Brain microvascular endothelial cell (primary cell): ENCODE results near the gene CACNA1S.

Source experiments
- DNase-seq: peaks from one replicate; pipeline ENCODE4 v3.0.0-alpha.2; 2020
- H3K27ac ChIP-seq: fragments of 250-450 bp; sonication (Bioruptor Pico); 2 replicates; pipeline ENCODE4 v1.5.1; 2020; ENCODE audit warnings: mild to moderate bottlenecking, moderate library complexity
- H3K27me3 ChIP-seq: fragments of 250-450 bp; sonication (Bioruptor Pico); replicated peaks from 2 replicates; pipeline ENCODE4 v1.5.1; 2020; ENCODE audit warnings: mild to moderate bottlenecking
- H3K36me3 ChIP-seq: fragments of 250-450 bp; sonication (Bioruptor Pico); replicated peaks from 2 replicates; pipeline ENCODE4 v1.5.1; 2020; ENCODE audit warnings: mild to moderate bottlenecking
- H3K4me3 ChIP-seq: 2 replicates; pipeline ENCODE4 v1.5.1; 2011; ENCODE audit warnings: low read depth, mild to moderate bottlenecking, control low read depth, low read length, moderate library complexity
- CTCF ChIP-seq: IDR thresholded peaks from 2 replicates; pipeline ENCODE4 v1.5.1; 2011; ENCODE audit warnings: low read depth, mild to moderate bottlenecking, moderate library complexity, low read length, control low read depth, inconsistent platforms; ENCODE audit errors: missing control alignments
- in situ Hi-C: cut with HindIII; loops from 2 replicates; pipeline ENCODE4 v1.10.0; 2017; ENCODE audit warnings: low sequenced_read_pairs, low pct_ligation_motif_present

CACNA1S gene

GRCh38 chr1:201134405-201134804, 22.2 kb upstream of the CACNA1S start:
- in situ Hi-C loops: no loop called here
- Histone ChIP-seq H3K27me3 (no peaks in the 10 kb centered on the region), H3K27ac (no peak overlapping the region), H3K4me3 (no peak overlapping the region), H3K36me3 (peaks cover 12% of the 10 kb centered on the region)
- no peak for TF ChIP-seq CTCF
- DNase-seq: no peak

GRCh38 chr1:201131398-201131797, 19.2 kb upstream of the CACNA1S start:
- DNase-seq: no peak
- no peaks in the 10 kb centered on the region for H3K27me3 ChIP-seq
- in situ Hi-C loops: no loop called here
- no peak for TF ChIP-seq CTCF
- no peak overlapping the region for H3K4me3 ChIP-seq
- H3K36me3 ChIP-seq: peaks cover 12% of the 10 kb centered on the region
- H3K27ac ChIP-seq: no peak overlapping the region

- in situ Hi-C loops: no loop called here
- no peak for TF ChIP-seq CTCF
- peaks cover 8% of the 10 kb centered on the region for H3K27me3 ChIP-seq
- no peak overlapping the region for H3K4me3 ChIP-seq
- H3K36me3 ChIP-seq: no peaks in the 10 kb centered on the region
- no peak for DNase-seq
- H3K27ac ChIP-seq: no peak overlapping the region
Measured at GRCh38 chr1:201128962-201129361, 16.7 kb upstream of the CACNA1S start.

GRCh38 chr1:201128476-201128875, 16.2 kb upstream of the CACNA1S start:
- in situ Hi-C loops: no loop called here
- H3K27ac ChIP-seq: no peak overlapping the region
- H3K4me3 ChIP-seq: no peak overlapping the region
- H3K36me3 ChIP-seq: no peaks in the 10 kb centered on the region
- TF ChIP-seq CTCF: no peak
- DNase-seq: no peak
- peaks cover 12% of the 10 kb centered on the region for H3K27me3 ChIP-seq

- no peak overlapping the region for H3K4me3 ChIP-seq
- TF ChIP-seq CTCF: peak; percentile 23
- H3K27me3 ChIP-seq: peaks cover 17% of the 10 kb centered on the region
- H3K36me3 ChIP-seq: no peaks in the 10 kb centered on the region
- in situ Hi-C loops: no loop called here
- peak; percentile 79 for DNase-seq
- H3K27ac ChIP-seq: no peak overlapping the region
Measured at GRCh38 chr1:201127755-201128455, 15.7 kb upstream of the CACNA1S start.
